ENCODE results near the gene CKAP2.
"Not testable (repeated sequence)": the region's sequence is repeated elsewhere in the genome, so short reads cannot be mapped to it uniquely, and the experiment has no call there.

The CKAP2 gene, protein sequence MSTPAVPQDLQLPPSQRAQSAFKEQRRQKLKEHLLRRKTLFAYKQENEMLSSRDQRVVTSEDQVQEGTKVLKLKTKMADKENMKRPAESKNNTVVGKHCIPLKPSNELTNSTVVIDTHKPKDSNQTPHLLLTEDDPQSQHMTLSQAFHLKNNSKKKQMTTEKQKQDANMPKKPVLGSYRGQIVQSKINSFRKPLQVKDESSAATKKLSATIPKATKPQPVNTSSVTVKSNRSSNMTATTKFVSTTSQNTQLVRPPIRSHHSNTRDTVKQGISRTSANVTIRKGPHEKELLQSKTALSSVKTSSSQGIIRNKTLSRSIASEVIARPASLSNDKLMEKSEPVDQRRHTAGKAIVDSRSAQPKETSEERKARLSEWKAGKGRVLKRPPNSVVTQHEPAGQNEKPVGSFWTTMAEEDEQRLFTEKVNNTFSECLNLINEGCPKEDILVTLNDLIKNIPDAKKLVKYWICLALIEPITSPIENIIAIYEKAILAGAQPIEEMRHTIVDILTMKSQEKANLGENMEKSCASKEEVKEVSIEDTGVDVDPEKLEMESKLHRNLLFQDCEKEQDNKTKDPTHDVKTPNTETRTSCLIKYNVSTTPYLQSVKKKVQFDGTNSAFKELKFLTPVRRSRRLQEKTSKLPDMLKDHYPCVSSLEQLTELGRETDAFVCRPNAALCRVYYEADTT

DNA sequence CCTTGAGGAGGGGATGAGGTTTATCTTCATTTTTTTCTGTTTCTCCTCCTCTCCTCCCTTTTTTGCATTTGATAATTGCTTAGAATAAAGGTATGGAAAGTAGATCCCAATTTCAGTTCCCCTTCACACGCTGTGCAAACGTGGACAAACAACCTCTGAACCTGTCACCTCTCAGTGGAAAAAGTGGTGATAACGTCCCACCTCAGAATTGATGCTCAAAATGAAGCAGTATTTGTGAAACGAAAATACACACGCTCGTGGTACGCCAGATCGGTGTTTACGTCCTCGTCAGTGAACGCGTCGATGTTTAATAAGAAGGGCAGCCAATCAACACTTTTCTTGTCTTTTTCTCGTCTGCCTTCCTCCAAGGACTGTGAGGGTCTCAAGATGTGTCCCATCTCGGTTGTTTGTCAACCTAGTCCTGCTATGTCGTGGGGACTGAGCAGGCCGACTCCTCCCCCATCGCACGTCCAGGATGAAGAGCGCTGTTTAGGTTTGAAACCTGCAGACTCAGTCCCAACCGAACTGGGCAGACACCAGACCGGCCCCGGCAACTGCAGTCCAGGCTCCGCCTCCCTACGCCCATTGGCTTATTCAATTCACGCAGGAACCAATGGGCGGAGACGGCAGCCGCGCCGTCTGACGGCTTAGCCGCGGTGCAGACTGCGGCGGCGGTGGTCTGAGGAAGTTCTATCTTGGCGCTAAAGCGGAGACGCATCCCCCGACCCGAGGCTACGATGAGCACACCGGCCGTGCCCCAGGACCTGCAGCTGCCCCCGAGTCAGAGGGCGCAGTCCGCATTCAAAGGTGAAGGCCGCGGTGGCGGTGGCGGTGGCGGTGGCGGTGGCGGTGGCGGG lies at the start of gene CKAP2:
Gene CKAP2, plus strand, starts transcription at position 659 of the 857 bp plus-strand sequence. Its CDS starts 79 bp downstream, at position 738.
- in situ Hi-C loops (cut with MboI; ENCODE audit: low sequenced_read_pairs, unreplicated experiment) = no loop called here
- DNase-seq (ENCODE audit: low spot score) = peak; percentile 94
- TF ChIP-seq, protein P1, sequence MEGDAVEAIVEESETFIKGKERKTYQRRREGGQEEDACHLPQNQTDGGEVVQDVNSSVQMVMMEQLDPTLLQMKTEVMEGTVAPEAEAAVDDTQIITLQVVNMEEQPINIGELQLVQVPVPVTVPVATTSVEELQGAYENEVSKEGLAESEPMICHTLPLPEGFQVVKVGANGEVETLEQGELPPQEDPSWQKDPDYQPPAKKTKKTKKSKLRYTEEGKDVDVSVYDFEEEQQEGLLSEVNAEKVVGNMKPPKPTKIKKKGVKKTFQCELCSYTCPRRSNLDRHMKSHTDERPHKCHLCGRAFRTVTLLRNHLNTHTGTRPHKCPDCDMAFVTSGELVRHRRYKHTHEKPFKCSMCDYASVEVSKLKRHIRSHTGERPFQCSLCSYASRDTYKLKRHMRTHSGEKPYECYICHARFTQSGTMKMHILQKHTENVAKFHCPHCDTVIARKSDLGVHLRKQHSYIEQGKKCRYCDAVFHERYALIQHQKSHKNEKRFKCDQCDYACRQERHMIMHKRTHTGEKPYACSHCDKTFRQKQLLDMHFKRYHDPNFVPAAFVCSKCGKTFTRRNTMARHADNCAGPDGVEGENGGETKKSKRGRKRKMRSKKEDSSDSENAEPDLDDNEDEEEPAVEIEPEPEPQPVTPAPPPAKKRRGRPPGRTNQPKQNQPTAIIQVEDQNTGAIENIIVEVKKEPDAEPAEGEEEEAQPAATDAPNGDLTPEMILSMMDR (IDR thresholded peaks at IDR 0.05; ENCODE audit: borderline replicate concordance, control extremely low read depth, extremely low read depth, insufficient read depth, missing control alignments) = no peak

DNA sequence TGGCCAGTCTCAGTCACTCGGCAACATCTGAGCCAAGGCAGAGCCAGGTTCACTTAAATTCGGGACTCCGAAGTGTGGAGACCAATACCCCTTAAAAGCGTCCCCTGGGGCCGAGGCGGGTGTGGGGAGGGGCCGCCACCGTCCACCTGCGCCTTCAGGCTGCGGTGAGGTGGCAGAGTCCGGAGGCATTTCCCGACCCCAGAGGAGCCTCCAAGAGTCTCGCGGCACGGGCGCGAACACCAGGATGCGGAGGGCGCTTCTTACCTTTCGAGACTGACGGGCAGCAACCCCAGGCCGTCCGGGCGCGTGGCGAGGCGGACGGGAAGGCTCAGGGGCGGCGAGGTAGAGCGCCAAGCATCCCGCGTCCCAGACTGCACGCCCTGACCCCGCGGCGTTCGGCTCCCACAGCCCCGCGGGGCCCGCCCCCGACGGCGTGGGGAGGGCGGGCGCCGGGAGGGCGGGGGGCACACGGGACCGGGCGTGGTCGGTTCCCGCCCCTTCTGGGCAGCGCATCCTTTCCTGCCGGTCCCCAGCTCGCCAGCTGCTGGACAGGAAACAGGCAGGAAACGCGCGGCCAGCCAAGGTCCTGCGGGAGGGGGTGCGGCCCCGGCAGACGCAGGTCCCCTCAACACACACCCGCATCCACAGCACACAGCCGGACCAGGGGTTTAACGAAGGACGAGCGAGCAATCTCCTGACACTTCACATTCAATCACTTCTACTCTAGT lies 49.3 kb upstream of the CKAP2 start, which contains the start of gene THSD1:
Gene THSD1, minus strand, starts transcription at position 406 of the 728 bp plus-strand sequence. CDS start 3,572 bp downstream, outside the sequence.
- DNase-seq (ENCODE audit: low spot score) = peak; percentile 56
- in situ Hi-C loops (cut with MboI; ENCODE audit: low sequenced_read_pairs, unreplicated experiment) = no loop called here
- TF ChIP-seq, protein P1 (IDR thresholded peaks at IDR 0.05; ENCODE audit: borderline replicate concordance, control extremely low read depth, extremely low read depth, insufficient read depth, missing control alignments) = no peak

DNA sequence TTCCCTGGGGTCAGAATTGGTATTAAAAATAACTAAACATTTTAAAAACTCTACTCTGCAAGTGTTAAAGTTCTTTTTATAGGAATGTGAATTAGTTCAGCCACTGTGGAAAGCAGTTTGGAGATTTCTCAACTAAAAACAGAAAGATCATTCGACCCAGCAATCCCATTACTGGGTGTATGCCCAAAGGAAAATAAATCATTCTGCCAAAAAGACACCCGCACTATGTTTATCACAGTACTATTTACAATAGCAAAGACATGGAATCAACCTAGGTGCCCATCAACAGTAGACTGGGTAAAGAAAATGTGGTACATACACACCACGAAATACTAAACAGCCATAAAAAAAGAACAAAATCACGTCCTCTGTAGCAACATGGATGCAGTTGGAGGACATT lies 48.6 kb upstream of the CKAP2 start:
- no peak for DNase-seq (ENCODE audit: low spot score)
- TF ChIP-seq, protein P1 (IDR thresholded peaks at IDR 0.05; ENCODE audit: borderline replicate concordance, control extremely low read depth, extremely low read depth, insufficient read depth, missing control alignments) = no peak
- in situ Hi-C loops (cut with MboI; ENCODE audit: low sequenced_read_pairs, unreplicated experiment) = no loop called here

DNA sequence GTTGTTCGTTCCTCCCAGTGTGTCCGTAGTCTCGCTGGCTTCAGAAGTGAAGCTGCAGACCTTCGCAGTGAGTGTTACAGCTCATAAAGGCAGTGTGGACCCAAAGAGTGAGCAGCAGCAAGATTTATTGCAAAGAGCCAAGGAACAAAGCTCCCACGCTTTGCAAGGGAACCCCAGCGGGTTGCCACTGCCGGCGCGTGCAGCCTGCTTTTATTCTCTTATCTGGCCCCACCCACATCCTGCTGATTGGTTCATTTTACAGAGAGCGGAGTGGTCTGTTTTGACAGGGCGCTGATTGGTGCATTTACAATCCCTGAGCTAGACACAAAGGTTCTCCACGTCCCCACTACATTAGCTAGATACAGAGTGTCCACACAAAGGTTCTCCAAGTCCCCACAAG lies 47.8 kb upstream of the CKAP2 start:
- in situ Hi-C loops (cut with MboI; ENCODE audit: low sequenced_read_pairs, unreplicated experiment); DNase-seq (ENCODE audit: low spot score): not testable (repeated sequence)

DNA sequence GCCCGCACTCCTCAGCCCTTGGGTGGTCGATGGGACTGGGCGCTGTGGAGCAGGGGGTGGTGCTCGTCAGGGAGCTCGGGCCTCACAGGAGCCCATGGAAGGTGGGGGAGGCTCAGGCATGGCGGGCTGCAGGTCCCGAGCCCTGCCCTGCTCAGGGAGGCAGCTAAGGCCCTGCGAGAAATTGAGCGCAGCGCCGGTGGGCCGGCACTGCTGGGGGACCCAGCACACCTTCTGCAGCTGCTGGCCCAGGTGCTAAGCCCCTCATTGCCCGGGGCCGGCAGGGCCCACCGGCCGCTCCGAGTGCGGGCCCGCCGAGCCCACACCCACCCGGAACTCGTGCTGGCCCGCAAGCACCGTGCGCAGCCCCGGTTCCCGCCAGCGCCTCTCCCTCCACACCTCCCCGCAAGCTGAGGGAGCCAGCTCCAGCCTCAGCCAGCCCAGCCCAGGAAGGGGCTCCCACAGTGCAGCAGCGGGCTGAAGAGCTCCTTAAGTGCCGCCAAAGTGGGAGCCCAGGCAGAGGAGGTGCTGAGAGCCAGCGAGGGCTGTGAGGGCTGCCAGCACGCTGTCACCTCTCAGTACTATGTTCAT lies 47.1 kb upstream of the CKAP2 start:
- in situ Hi-C loops (cut with MboI; ENCODE audit: low sequenced_read_pairs, unreplicated experiment) = not testable (repeated sequence)

DNA sequence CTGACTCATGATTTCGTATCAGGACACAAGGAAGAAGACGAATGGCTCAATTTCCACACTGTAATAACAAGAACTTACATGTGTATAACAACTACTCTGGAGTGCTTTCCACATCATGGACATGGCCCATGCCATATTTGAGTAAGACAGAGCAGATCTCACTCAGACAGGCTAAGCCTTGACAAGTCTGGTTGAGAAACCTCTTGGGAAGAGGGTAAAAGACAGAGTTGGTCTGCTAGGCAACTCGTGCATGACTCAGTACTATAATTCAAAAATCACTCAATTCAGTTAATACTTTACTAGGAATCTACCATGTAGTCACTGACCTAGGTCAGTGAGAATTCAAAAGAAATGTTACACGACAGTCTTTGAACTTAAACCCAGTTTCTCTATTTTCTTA lies 43.6 kb upstream of the CKAP2 start:
- TF ChIP-seq, protein P1 (IDR thresholded peaks at IDR 0.05; ENCODE audit: borderline replicate concordance, control extremely low read depth, extremely low read depth, insufficient read depth, missing control alignments) = no peak
- in situ Hi-C loops (cut with MboI; ENCODE audit: low sequenced_read_pairs, unreplicated experiment) = no loop called here
- DNase-seq (ENCODE audit: low spot score) = no peak

More for the DNA sequence above, 47.1 kb upstream of the CKAP2 start:
- DNase-seq (ENCODE audit: low spot score) = not testable (repeated sequence)

Measured in GM13976 (cell line).